ENCODE results near the gene LCOR.

- TF ChIP-seq, protein P1, sequence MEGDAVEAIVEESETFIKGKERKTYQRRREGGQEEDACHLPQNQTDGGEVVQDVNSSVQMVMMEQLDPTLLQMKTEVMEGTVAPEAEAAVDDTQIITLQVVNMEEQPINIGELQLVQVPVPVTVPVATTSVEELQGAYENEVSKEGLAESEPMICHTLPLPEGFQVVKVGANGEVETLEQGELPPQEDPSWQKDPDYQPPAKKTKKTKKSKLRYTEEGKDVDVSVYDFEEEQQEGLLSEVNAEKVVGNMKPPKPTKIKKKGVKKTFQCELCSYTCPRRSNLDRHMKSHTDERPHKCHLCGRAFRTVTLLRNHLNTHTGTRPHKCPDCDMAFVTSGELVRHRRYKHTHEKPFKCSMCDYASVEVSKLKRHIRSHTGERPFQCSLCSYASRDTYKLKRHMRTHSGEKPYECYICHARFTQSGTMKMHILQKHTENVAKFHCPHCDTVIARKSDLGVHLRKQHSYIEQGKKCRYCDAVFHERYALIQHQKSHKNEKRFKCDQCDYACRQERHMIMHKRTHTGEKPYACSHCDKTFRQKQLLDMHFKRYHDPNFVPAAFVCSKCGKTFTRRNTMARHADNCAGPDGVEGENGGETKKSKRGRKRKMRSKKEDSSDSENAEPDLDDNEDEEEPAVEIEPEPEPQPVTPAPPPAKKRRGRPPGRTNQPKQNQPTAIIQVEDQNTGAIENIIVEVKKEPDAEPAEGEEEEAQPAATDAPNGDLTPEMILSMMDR (IDR thresholded peaks at IDR 0.05), result no peak
- TF ChIP-seq POLR2AphosphoS5 (IDR thresholded peaks at IDR 0.05) (no peak), POLR2A (IDR thresholded peaks at IDR 0.05) (no peak), EP300 (IDR thresholded peaks at IDR 0.05) (no peak)
These were observed 103.7 kb downstream of the LCOR start for GRCh38 chr10:96935810-96936209.
